Right hindlimb (tissue), 1 donor: ENCODE data around the gene MME.

ENCODE experiments used
- DNase-seq: peaks from one replicate; pipeline ENCODE4 v3.0.0-alpha.2; 2018

Gene MME

GRCh38 chr3:155079746-155080487, at the start of gene MME:
MME (plus strand) TSS chr3:155080319; CDS start chr3:155084168, 3,849 bp downstream.
- DNase-seq = peak; percentile 63

- DNase-seq = no peak
Observed at GRCh38 chr3:155031186-155031585, 48.9 kb upstream of the MME start.

GRCh38 chr3:155032918-155033317, 47.2 kb upstream of the MME start:
- no peak for DNase-seq

- no peak for DNase-seq
Observed at GRCh38 chr3:155034786-155035185, 45.3 kb upstream of the MME start.

- no peak for DNase-seq
Observed at GRCh38 chr3:155035553-155035952, 44.6 kb upstream of the MME start.

- no peak for DNase-seq
Observed at GRCh38 chr3:155037508-155038202, 42.5 kb upstream of the MME start.

- no peak for DNase-seq
Observed at GRCh38 chr3:155038203-155038554, 41.9 kb upstream of the MME start.

GRCh38 chr3:155046935-155047334, 33.2 kb upstream of the MME start:
- no peak for DNase-seq

GRCh38 chr3:155047672-155048071, 32.4 kb upstream of the MME start:
- DNase-seq = no peak

GRCh38 chr3:155049959-155050358, 30.2 kb upstream of the MME start:
- DNase-seq = no peak

GRCh38 chr3:155052470-155052869, 27.6 kb upstream of the MME start:
- no peak for DNase-seq

GRCh38 chr3:155053756-155054155, 26.4 kb upstream of the MME start:
- DNase-seq = no peak

- no peak for DNase-seq
Observed at GRCh38 chr3:155064920-155065319, 15.2 kb upstream of the MME start.

GRCh38 chr3:155065537-155065936, 14.6 kb upstream of the MME start:
- no peak for DNase-seq

GRCh38 chr3:155069729-155070128, 10.4 kb upstream of the MME start:
- no peak for DNase-seq

GRCh38 chr3:155070316-155070715, 9.8 kb upstream of the MME start:
- DNase-seq = no peak

GRCh38 chr3:155070932-155071387, 9.2 kb upstream of the MME start:
- peak; percentile 27 for DNase-seq

GRCh38 chr3:155075200-155075599, 4.9 kb upstream of the MME start:
- DNase-seq = no peak

- no peak for DNase-seq
Observed at GRCh38 chr3:155076888-155077287, 3.2 kb upstream of the MME start.

- no peak for DNase-seq
Observed at GRCh38 chr3:155078711-155079467, 1.2 kb upstream of the MME start.

GRCh38 chr3:155079468-155079745, 712 bp upstream of the MME start:
- DNase-seq = peak; percentile 62

GRCh38 chr3:155080692-155081091, 573 bp downstream of the MME start:
- DNase-seq = no peak

- no peak for DNase-seq
Observed at GRCh38 chr3:155083313-155083905, 3.3 kb downstream of the MME start.

- no peak for DNase-seq
Observed at GRCh38 chr3:155084567-155084966, 4.4 kb downstream of the MME start.
